Liver (tissue), 3 donors: ENCODE measurements around the gene NAT8L.

Source experiments
- EGR1 ChIP-seq, 2 donors: IDR thresholded peaks; 2 replicates each; pipeline ENCODE4 v1.6.1; 2016 to 2018; ENCODE audit warnings: antibody characterized with exemption in 2 of 2, low read depth in 2 of 2
- RAD21 ChIP-seq, 2 donors: IDR thresholded peaks; 2 replicates each; pipeline ENCODE4 v1.6.1; 2016; ENCODE audit warnings: antibody characterized with exemption in 2 of 2, mild to moderate bottlenecking in 2 of 2
- RXRA ChIP-seq, 2 donors: IDR thresholded peaks; 2 replicates each; pipeline ENCODE4 v1.6.1; 2017 to 2018; ENCODE audit warnings: antibody characterized with exemption in 2 of 2, mild to moderate bottlenecking in 1 of 2
- TAF1 ChIP-seq: conservative IDR thresholded peaks from 2 replicates; pipeline ENCODE4 v1.6.1; 2016; ENCODE audit warnings: antibody characterized with exemption, mild to moderate bottlenecking
- TF ChIP-seq, protein P1 (sequence below): fragments of 150-350 bp; IDR thresholded peaks from 2 replicates; pipeline ENCODE4 v1.5.1; 2017; ENCODE audit warnings: improper control_type of control experiment, low read depth, low read length; ENCODE audit not compliant: missing input control
- TF ChIP-seq, protein P2 (sequence below): IDR thresholded peaks from 2 replicates; pipeline ENCODE4 v1.6.1; 2016; ENCODE audit warnings: antibody characterized with exemption
- donor health status: healthy.
- donor health status: healthy.

DNA sequence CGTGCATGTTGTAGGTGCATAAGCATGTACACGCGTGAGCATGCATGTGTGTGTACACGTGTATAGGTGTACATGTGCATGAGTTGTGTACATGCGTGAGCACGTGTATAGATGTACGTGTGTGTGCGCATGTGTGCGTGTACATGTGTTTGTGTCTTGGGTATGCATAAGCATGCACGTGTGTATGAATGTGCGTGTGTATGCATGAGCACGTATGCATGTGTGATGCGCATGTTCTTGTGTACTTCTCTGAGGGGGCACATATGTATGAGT lies 9.0 kb downstream of the NAT8L start:
- TF ChIP-seq, protein P1, sequence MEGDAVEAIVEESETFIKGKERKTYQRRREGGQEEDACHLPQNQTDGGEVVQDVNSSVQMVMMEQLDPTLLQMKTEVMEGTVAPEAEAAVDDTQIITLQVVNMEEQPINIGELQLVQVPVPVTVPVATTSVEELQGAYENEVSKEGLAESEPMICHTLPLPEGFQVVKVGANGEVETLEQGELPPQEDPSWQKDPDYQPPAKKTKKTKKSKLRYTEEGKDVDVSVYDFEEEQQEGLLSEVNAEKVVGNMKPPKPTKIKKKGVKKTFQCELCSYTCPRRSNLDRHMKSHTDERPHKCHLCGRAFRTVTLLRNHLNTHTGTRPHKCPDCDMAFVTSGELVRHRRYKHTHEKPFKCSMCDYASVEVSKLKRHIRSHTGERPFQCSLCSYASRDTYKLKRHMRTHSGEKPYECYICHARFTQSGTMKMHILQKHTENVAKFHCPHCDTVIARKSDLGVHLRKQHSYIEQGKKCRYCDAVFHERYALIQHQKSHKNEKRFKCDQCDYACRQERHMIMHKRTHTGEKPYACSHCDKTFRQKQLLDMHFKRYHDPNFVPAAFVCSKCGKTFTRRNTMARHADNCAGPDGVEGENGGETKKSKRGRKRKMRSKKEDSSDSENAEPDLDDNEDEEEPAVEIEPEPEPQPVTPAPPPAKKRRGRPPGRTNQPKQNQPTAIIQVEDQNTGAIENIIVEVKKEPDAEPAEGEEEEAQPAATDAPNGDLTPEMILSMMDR = no peak
- TF ChIP-seq EGR1 (IDR thresholded peaks at IDR 0.05; ENCODE audit: low read depth in 2 of 2) (no peak), RXRA (IDR thresholded peaks at IDR 0.05) (no peak), TAF1 (no peak), RAD21 (IDR thresholded peaks at IDR 0.05) (no peak)
- TF ChIP-seq, protein P2, sequence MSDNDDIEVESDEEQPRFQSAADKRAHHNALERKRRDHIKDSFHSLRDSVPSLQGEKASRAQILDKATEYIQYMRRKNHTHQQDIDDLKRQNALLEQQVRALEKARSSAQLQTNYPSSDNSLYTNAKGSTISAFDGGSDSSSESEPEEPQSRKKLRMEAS = no peak
